Measurements from ENCODE around the gene CNPY4.
A peak's percentile ranks its signal among the peaks of the same experiment; 100 is the strongest.

The CNPY4 gene

GRCh38 chr7:100087055-100087750, 32.2 kb upstream of the CNPY4 start:
- H3K4me3 ChIP-seq (replicated peaks in 1 of 2; ENCODE audit: low read depth in 2 of 2, low read length in 2 of 2), result no peak overlapping the region
- TF ChIP-seq CTCF (IDR thresholded peaks at IDR 0.05; ENCODE audit: low read depth, low read length), result no peak
- peak; percentile 97 to 98 for DNase-seq (ENCODE audit: low read depth in 2 of 2)

- H3K4me3 ChIP-seq (replicated peaks in 1 of 2; ENCODE audit: low read depth in 2 of 2, low read length in 2 of 2), result peak overlapping the region; percentile 32 to 86
- TF ChIP-seq CTCF (IDR thresholded peaks at IDR 0.05; ENCODE audit: low read depth, low read length), result no peak
- DNase-seq (ENCODE audit: low read depth in 2 of 2), result no peak
Measured at GRCh38 chr7:100088095-100088620, 31.3 kb upstream of the CNPY4 start.

GRCh38 chr7:100088621-100089457, 30.6 kb upstream of the CNPY4 start, which contains the start of gene COPS6:
COPS6 (plus strand) TSS chr7:100088969; CDS start chr7:100088991, 22 bp downstream.
- H3K4me3 ChIP-seq (replicated peaks in 1 of 2; ENCODE audit: low read depth in 2 of 2, low read length in 2 of 2), result peak within 1 kb of the TSS; percentile 86 to 87
- TF ChIP-seq CTCF (IDR thresholded peaks at IDR 0.05; ENCODE audit: low read depth, low read length), result no peak
- peak; percentile 80 to 82 for DNase-seq (ENCODE audit: low read depth in 2 of 2)

- peak overlapping the region; percentile 86 to 87 for H3K4me3 ChIP-seq (replicated peaks in 1 of 2; ENCODE audit: low read depth in 2 of 2, low read length in 2 of 2)
- DNase-seq (ENCODE audit: low read depth in 2 of 2), result peak in 1 of 2 donors; percentile 38
- TF ChIP-seq CTCF (IDR thresholded peaks at IDR 0.05; ENCODE audit: low read depth, low read length), result no peak
Measured at GRCh38 chr7:100089458-100090196, 29.8 kb upstream of the CNPY4 start.

- DNase-seq (ENCODE audit: low read depth in 2 of 2), result no peak
- H3K4me3 ChIP-seq (replicated peaks in 1 of 2; ENCODE audit: low read depth in 2 of 2, low read length in 2 of 2), result no peak overlapping the region
- TF ChIP-seq CTCF (IDR thresholded peaks at IDR 0.05; ENCODE audit: low read depth, low read length), result no peak
Measured at GRCh38 chr7:100090527-100091410, 28.7 kb upstream of the CNPY4 start.
